NOMO-1 (cell line): Measurements from ENCODE around the gene MTHFD1L.
"Not testable (repeated sequence)": the region's sequence is repeated elsewhere in the genome, so short reads cannot be mapped to it uniquely, and the experiment has no call there.

Experiments
- DNase-seq, 2 experiments: peaks; one replicate each; lab custom pipeline; 2025; ENCODE audit not compliant: unreplicated experiment in 2 of 2; lab: John Stamatoyannopoulos, UW

Gene MTHFD1L

GRCh38 chr6:151063352-151063751 lies 197.8 kb downstream of the MTHFD1L start:
- no peak for DNase-seq

GRCh38 chr6:151063842-151064647 lies 198.5 kb downstream of the MTHFD1L start:
- DNase-seq = no peak

- DNase-seq = no peak
Measured at GRCh38 chr6:151065027-151065815, 199.7 kb downstream of the MTHFD1L start.

GRCh38 chr6:151067684-151068596 lies 202.4 kb downstream of the MTHFD1L start:
- no peak for DNase-seq

GRCh38 chr6:151068761-151069312 lies 203.3 kb downstream of the MTHFD1L start:
- DNase-seq = no peak

- DNase-seq = no peak
Measured at GRCh38 chr6:151069641-151070040, 204.1 kb downstream of the MTHFD1L start.

GRCh38 chr6:151070631-151071051 lies 205.1 kb downstream of the MTHFD1L start:
- no peak for DNase-seq

- DNase-seq = no peak
Measured at GRCh38 chr6:151071295-151071694, 205.8 kb downstream of the MTHFD1L start.

GRCh38 chr6:151073146-151073545 lies 207.6 kb downstream of the MTHFD1L start:
- no peak for DNase-seq

GRCh38 chr6:151073701-151074100 lies 208.2 kb downstream of the MTHFD1L start:
- DNase-seq = no peak

- DNase-seq = no peak
Measured at GRCh38 chr6:151075005-151075404, 209.5 kb downstream of the MTHFD1L start.

- DNase-seq = no peak
Measured at GRCh38 chr6:151075527-151075926, 210.0 kb downstream of the MTHFD1L start.

GRCh38 chr6:151075930-151076555 lies 210.5 kb downstream of the MTHFD1L start:
- no peak for DNase-seq

GRCh38 chr6:151078655-151079054 lies 213.2 kb downstream of the MTHFD1L start:
- DNase-seq = no peak

- no peak for DNase-seq
Measured at GRCh38 chr6:151081656-151082055, 216.2 kb downstream of the MTHFD1L start.

GRCh38 chr6:151082079-151082478 lies 216.6 kb downstream of the MTHFD1L start:
- DNase-seq = no peak

GRCh38 chr6:151084275-151084674 lies 218.8 kb downstream of the MTHFD1L start:
- no peak for DNase-seq

GRCh38 chr6:151087055-151087454 lies 221.6 kb downstream of the MTHFD1L start:
- not testable (repeated sequence) for DNase-seq

GRCh38 chr6:151087861-151088598 lies 222.5 kb downstream of the MTHFD1L start:
- no peak for DNase-seq

- no peak for DNase-seq
Measured at GRCh38 chr6:151088599-151088935, 223.1 kb downstream of the MTHFD1L start.
